Hepatocyte (in vitro differentiated cells): ENCODE data around the gene TBC1D21.

Experiments used
- CTCF ChIP-seq: fragments of 200-600 bp; sonication (generic); IDR thresholded peaks from 2 replicates; pipeline ENCODE4 v1.5.1; 2016; ENCODE audit warnings: antibody characterized with exemption, mild to moderate bottlenecking; ENCODE audit not compliant: poor library complexity
- EZH2 ChIP-seq: fragments of 200-600 bp; sonication (generic); IDR thresholded peaks from 2 replicates; pipeline ENCODE4 v1.6.1; 2016; ENCODE audit warnings: antibody characterized with exemption, mild to moderate bottlenecking, borderline replicate concordance
- EZH2phosphoT487 ChIP-seq: fragments of 200-600 bp; sonication (generic); IDR thresholded peaks from one replicate; pipeline ENCODE4 v1.6.1; 2018; ENCODE audit warnings: antibody characterized with exemption, mild to moderate bottlenecking, low read depth, moderate library complexity; ENCODE audit not compliant: unreplicated experiment, severe bottlenecking

GRCh38 chr15:73908822-73909122, 35.4 kb downstream of the TBC1D21 start:
- TF ChIP-seq CTCF, result no peak
- TF ChIP-seq EZH2, result no peak
- TF ChIP-seq EZH2phosphoT487, result no peak
